ENCODE measurements around the gene MAG. TPM values are rescaled to one million over a fixed set of nuclear protein-coding genes. Genes with fewer than 3 reads are reported as not detected.

The MAG gene
- total and polyA plus RNA-seq, 2 of the 8 experiments (the other 6 are each of a cell fraction or from before 2014, with no cell fraction given): 0.20 to 1.3 TPM

DNA sequence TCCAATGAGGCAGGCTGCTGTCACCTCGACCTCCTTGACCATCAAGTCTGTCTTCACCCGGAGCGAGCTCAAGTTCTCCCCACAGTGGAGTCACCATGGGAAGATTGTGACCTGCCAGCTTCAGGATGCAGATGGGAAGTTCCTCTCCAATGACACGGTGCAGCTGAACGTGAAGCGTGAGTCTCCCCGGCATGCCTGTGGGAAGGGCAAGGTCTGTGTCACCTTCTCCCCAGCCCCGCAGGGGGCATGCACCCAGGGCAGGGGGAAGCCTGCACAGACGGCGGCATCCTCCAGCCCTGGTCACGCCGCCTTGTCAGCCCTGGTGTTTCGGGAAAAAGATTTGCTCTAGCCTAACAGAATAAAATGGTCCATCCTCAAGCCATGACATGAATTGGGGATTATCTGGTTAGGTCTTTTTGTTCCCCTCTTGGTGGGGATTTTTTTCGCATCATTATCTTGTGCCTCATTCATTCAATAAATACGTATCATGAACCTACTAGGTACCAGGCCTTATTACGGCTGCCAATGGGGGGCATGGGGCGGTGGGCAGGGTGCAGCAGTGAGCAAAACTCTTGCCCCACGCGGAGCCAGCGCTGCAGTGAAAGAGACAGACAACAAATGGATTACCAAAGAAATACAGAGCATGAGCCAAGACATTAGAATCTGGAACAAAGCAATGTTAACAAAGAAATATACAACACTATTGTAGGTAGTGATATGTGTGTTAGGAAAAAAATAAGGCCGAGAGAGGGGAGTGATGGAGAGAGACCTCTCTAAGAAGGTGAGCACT, 44.4 kb downstream of the MAG start:
- no peaks in the 10 kb centered on the region for H3K36me3 ChIP-seq (ENCODE audit: control insufficient read depth in 2 of 4, insufficient read depth in 4 of 4, low read length in 3 of 4)
- no peak overlapping the region for H4K8ac ChIP-seq (ENCODE audit: extremely low read depth, insufficient read depth, low read length)
- H3K14ac ChIP-seq (ENCODE audit: insufficient read length): no peak overlapping the region
- no peaks in the 10 kb centered on the region for H4K20me1 ChIP-seq (replicated peaks in 1 of 2; ENCODE audit: control insufficient read depth in 1 of 2, insufficient read depth in 2 of 2, low read length in 2 of 2)
- H3K23ac ChIP-seq (ENCODE audit: insufficient read length): no peak overlapping the region
- CTCF ChIA-PET (ENCODE audit: partially characterized antibody): interaction anchor here (0.6 to 1.0 kb wide), 2 partner anchors 12 to 43 kb away, joined by 3 read pairs; no protein-coding TSS in a partner anchor
- H2BK5ac ChIP-seq (ENCODE audit: low read depth, low read length): no peak overlapping the region
- H3K79me1 ChIP-seq (ENCODE audit: low read depth, low read length): no peaks in the 10 kb centered on the region
- no peak overlapping the region for H4K91ac ChIP-seq (replicated peaks; ENCODE audit: insufficient read length, low read length)
- no peak overlapping the region for H3K18ac ChIP-seq (ENCODE audit: extremely low read depth, low read length)
- no peak overlapping the region for H2BK20ac ChIP-seq (ENCODE audit: low read length)
- no peaks in the 10 kb centered on the region for H3K79me2 ChIP-seq (ENCODE audit: control insufficient read depth in 1 of 2, insufficient read depth in 2 of 2, low read length in 2 of 2)
- H2AK5ac ChIP-seq (ENCODE audit: low read depth, low read length): no peak overlapping the region
- H2BK12ac ChIP-seq (ENCODE audit: low read depth, low read length): no peak overlapping the region
- FAIRE-seq (no peak), DNase-seq (ENCODE audit: low read depth in 1 of 2, low spot score in 2 of 2) (no peak)
- no peak overlapping the region for H3K4me2 ChIP-seq (ENCODE audit: insufficient read depth in 1 of 2, low read depth in 2 of 2, low read length in 2 of 2)
- H3K27ac ChIP-seq (ENCODE audit: low read depth, low read length): no peak overlapping the region
- no peaks in the 10 kb centered on the region for H3K27me3 ChIP-seq (replicated peaks in 1 of 4; ENCODE audit: control insufficient read depth in 3 of 4, extremely low read depth in 1 of 4, insufficient read depth in 3 of 4, low read length in 3 of 4)
- H3K4ac ChIP-seq (replicated peaks; ENCODE audit: insufficient read length, low read depth, low read length): no peak overlapping the region
- no peaks in the 10 kb centered on the region for H3K9me3 ChIP-seq (ENCODE audit: insufficient read depth in 2 of 2, low read depth in 1 of 2, low read length in 1 of 2)
- WGBS, 2 experiments (ENCODE audit: extremely low coverage in 1 of 2, insufficient coverage in 1 of 2, insufficient read length in 1 of 2, insufficient replicate concordance in 2 of 2, low coverage in 1 of 2, low lambda C conversion rate in 2 of 2, missing lambda C conversion rate in 1 of 2): 90% methylated on average over 21 of the region's 21 CpGs; no CpG with 5 or more reads in 1 of the 2 experiments
- TF ChIP-seq JUND (IDR thresholded peaks at IDR 0.05; ENCODE audit: low read length): no peak
- TF ChIP-seq SP1 (IDR thresholded peaks at IDR 0.05; ENCODE audit: low read depth, low read length): no peak
- TF ChIP-seq CREB1 (IDR thresholded peaks at IDR 0.05): no peak
- no peak for TF ChIP-seq EP300 (IDR thresholded peaks at IDR 0.05; ENCODE audit: borderline replicate concordance in 1 of 2, low read depth in 2 of 2, low read length in 2 of 2)
- no peak for TF ChIP-seq BRCA1 (IDR thresholded peaks at IDR 0.05; ENCODE audit: low read depth, low read length)
- no peak for TF ChIP-seq POLR2A (IDR thresholded peaks at IDR 0.05; ENCODE audit: control extremely low read depth in 1 of 2, low read depth in 2 of 2, low read length in 2 of 2)
- no peak for TF ChIP-seq ASH2L (IDR thresholded peaks at IDR 0.05; ENCODE audit: low read length)
- no peak for TF ChIP-seq SRF (IDR thresholded peaks at IDR 0.05; ENCODE audit: low read depth, low read length)
- H2AFZ ChIP-seq (ENCODE audit: low read length): no peak overlapping the region
- no peaks in the 10 kb centered on the region for H3K4me1 ChIP-seq (replicated peaks in 1 of 4; ENCODE audit: control insufficient read depth in 3 of 4, insufficient read depth in 4 of 4, low read length in 3 of 4)
- H3K9ac ChIP-seq (replicated peaks in 1 of 4; ENCODE audit: extremely low read depth in 1 of 4, low read depth in 3 of 4, low read length in 3 of 4): no peak overlapping the region
- POLR2A ChIA-PET (ENCODE audit: partially characterized antibody): interaction anchor here (1.0 kb wide), 1 partner anchor 42 kb away, joined by 3 read pairs; no protein-coding TSS in a partner anchor
- no peak overlapping the region for H4K5ac ChIP-seq (ENCODE audit: insufficient read length, low read depth, low read length)
- no peak overlapping the region for H2BK15ac ChIP-seq (ENCODE audit: low read length)
- no peak overlapping the region for H3K56ac ChIP-seq (replicated peaks; ENCODE audit: insufficient read length, low read depth, low read length)
- H3K23me2 ChIP-seq (ENCODE audit: low read depth, low read length): no peaks in the 10 kb centered on the region
- H2BK120ac ChIP-seq (replicated peaks; ENCODE audit: low read depth, low read length): no peak overlapping the region
- no peak overlapping the region for H3K4me3 ChIP-seq (ENCODE audit: extremely low read depth in 1 of 4, insufficient read depth in 2 of 4, low read depth in 3 of 4, low read length in 4 of 4)

All from H1 (cell line).